Astrocyte (in vitro differentiated cells and primary cell): ENCODE data around the gene SQSTM1.

Source experiments
- CTCF ChIP-seq: IDR thresholded peaks from 2 replicates; pipeline ENCODE4 v1.5.1; 2011; ENCODE audit warnings: low read depth, mild to moderate bottlenecking, inconsistent platforms, low read length, moderate library complexity; ENCODE audit not compliant: insufficient read depth
- EZH2 ChIP-seq: IDR thresholded peaks from 2 replicates; pipeline ENCODE4 v1.6.1; 2012; ENCODE audit warnings: mild to moderate bottlenecking, low read length, inconsistent platforms; ENCODE audit not compliant: insufficient read depth

- TF ChIP-seq CTCF (no peak), EZH2 (no peak)
These were observed 21.7 kb upstream of the SQSTM1 start for GRCh38 chr5:179798771-179799643.
